OCI-LY3 (cell line): ENCODE measurements around the gene TRDN.

Source experiments
- H2AFZ ChIP-seq: fragments of 200-600, 300-600 bp; shearing (Covaris generic); 2 replicates; pipeline ENCODE4 v1.6.0; 2014; ENCODE audit warnings: antibody characterized with exemption, low read depth, low read length
- H3K27ac ChIP-seq: fragments of 200-600, 300-600 bp; sonication (generic); 2 replicates; pipeline ENCODE4 v1.5.1; 2014; ENCODE audit warnings: mild to moderate bottlenecking, low read length, moderate library complexity, mixed read lengths
- H3K27me3 ChIP-seq: fragments of 200-600, 300-600 bp; sonication (generic); 2 replicates; pipeline ENCODE4 v1.6.1; 2014; ENCODE audit warnings: low read depth, low read length, mixed read lengths
- H3K36me3 ChIP-seq: fragments of 200-600, 300-600 bp; sonication (generic); replicated peaks from 2 replicates; pipeline ENCODE3; 2014; ENCODE audit warnings: low read depth, low read length, mixed read lengths
- H3K4me1 ChIP-seq: fragments of 300-600, 200-600 bp; sonication (generic); 2 replicates; pipeline ENCODE4 v1.6.1; 2014; ENCODE audit warnings: low read length, mixed read lengths
- H3K4me2 ChIP-seq: fragments of 200-600, 300-600 bp; sonication (generic); 2 replicates; pipeline ENCODE4 v1.6.1; 2014; ENCODE audit warnings: low read length, mixed read lengths
- H3K4me3 ChIP-seq: fragments of 300-600, 200-600 bp; sonication (generic); 2 replicates; pipeline ENCODE4 v1.5.1; 2014; ENCODE audit warnings: antibody characterized with exemption, mild to moderate bottlenecking, low read length, moderate library complexity
- H3K79me2 ChIP-seq: fragments of 300-600, 200-600 bp; shearing (Covaris generic); 2 replicates; pipeline ENCODE4 v1.6.1; 2014; ENCODE audit warnings: mild to moderate bottlenecking, low read length, mixed read lengths
- H3K9ac ChIP-seq: fragments of 300-600, 200-600 bp; shearing (Covaris generic); 2 replicates; pipeline ENCODE4 v1.6.0; 2014; ENCODE audit warnings: mild to moderate bottlenecking, low read length, moderate library complexity
- H3K9me3 ChIP-seq: fragments of 200-600, 300-600 bp; shearing (Covaris generic); 2 replicates; pipeline ENCODE4 v1.6.1; 2014; ENCODE audit warnings: low read length, mixed read lengths; ENCODE audit not compliant: insufficient read depth
- H4K20me1 ChIP-seq: fragments of 200-600, 300-600 bp; sonication (generic); 2 replicates; pipeline ENCODE4 v1.6.1; 2016; ENCODE audit warnings: low read length, mixed read lengths; ENCODE audit not compliant: insufficient read depth
- CTCF ChIP-seq: fragments of 200-600, 300-600 bp; sonication (generic); IDR thresholded peaks from 2 replicates; pipeline ENCODE4 v1.5.1; 2014; ENCODE audit warnings: antibody characterized with exemption, low read length, low read depth
- EZH2phosphoT487 ChIP-seq: fragments of 200-600 bp; shearing (Covaris generic); IDR thresholded peaks from 2 replicates; pipeline ENCODE4 v1.6.1; 2018; ENCODE audit warnings: antibody characterized with exemption, mixed run types, low read depth

The TRDN gene

GRCh38 chr6:123541462-123541861 lies 95.3 kb downstream of the TRDN start:
- Histone ChIP-seq H3K9ac (no peak overlapping the region), H3K4me2 (no peak overlapping the region), H4K20me1 (no peaks in the 10 kb centered on the region), H3K4me3 (no peak overlapping the region), H3K27me3 (no peaks in the 10 kb centered on the region), H3K4me1 (no peaks in the 10 kb centered on the region), H3K79me2 (no peaks in the 10 kb centered on the region), H2AFZ (no peak overlapping the region), H3K27ac (no peak overlapping the region), H3K36me3 (no peaks in the 10 kb centered on the region), H3K9me3 (no peaks in the 10 kb centered on the region)
- TF ChIP-seq CTCF: no peak
- TF ChIP-seq EZH2phosphoT487: no peak

GRCh38 chr6:123533862-123534648 lies 102.7 kb downstream of the TRDN start:
- no peak overlapping the region for H3K9ac ChIP-seq
- H3K9me3 ChIP-seq: no peaks in the 10 kb centered on the region
- TF ChIP-seq EZH2phosphoT487 (no peak), CTCF (no peak)
- H3K36me3 ChIP-seq: no peaks in the 10 kb centered on the region
- no peaks in the 10 kb centered on the region for H3K79me2 ChIP-seq
- H3K4me3 ChIP-seq: no peak overlapping the region
- no peaks in the 10 kb centered on the region for H3K4me1 ChIP-seq
- H3K27me3 ChIP-seq: no peaks in the 10 kb centered on the region
- H3K27ac ChIP-seq: no peak overlapping the region
- H2AFZ ChIP-seq: no peak overlapping the region
- no peak overlapping the region for H3K4me2 ChIP-seq
- no peaks in the 10 kb centered on the region for H4K20me1 ChIP-seq

GRCh38 chr6:123529843-123530242 lies 106.9 kb downstream of the TRDN start:
- no peak overlapping the region for H2AFZ ChIP-seq
- H3K4me3 ChIP-seq: no peak overlapping the region
- no peaks in the 10 kb centered on the region for H3K79me2 ChIP-seq
- no peak overlapping the region for H3K27ac ChIP-seq
- H3K4me2 ChIP-seq: no peak overlapping the region
- no peaks in the 10 kb centered on the region for H3K27me3 ChIP-seq
- no peaks in the 10 kb centered on the region for H4K20me1 ChIP-seq
- H3K9me3 ChIP-seq: no peaks in the 10 kb centered on the region
- no peaks in the 10 kb centered on the region for H3K36me3 ChIP-seq
- no peaks in the 10 kb centered on the region for H3K4me1 ChIP-seq
- no peak overlapping the region for H3K9ac ChIP-seq
- TF ChIP-seq CTCF (no peak), EZH2phosphoT487 (no peak)

- no peak overlapping the region for H3K4me3 ChIP-seq
- H3K79me2 ChIP-seq: no peaks in the 10 kb centered on the region
- TF ChIP-seq EZH2phosphoT487 (no peak), CTCF (no peak)
- no peak overlapping the region for H3K4me2 ChIP-seq
- no peak overlapping the region for H2AFZ ChIP-seq
- H3K4me1 ChIP-seq: no peaks in the 10 kb centered on the region
- no peaks in the 10 kb centered on the region for H3K36me3 ChIP-seq
- H3K9me3 ChIP-seq: no peaks in the 10 kb centered on the region
- H3K27ac ChIP-seq: no peak overlapping the region
- no peak overlapping the region for H3K9ac ChIP-seq
- H3K27me3 ChIP-seq: no peaks in the 10 kb centered on the region
- H4K20me1 ChIP-seq: no peaks in the 10 kb centered on the region
Measured at GRCh38 chr6:123529058-123529457, 107.7 kb downstream of the TRDN start.
